Stimulated activated memory B cell treated with anti-CD40 and anti-IgM and Interleukin-4, amounts not matched to agents 10 μg/mL and 1 μg/mL and 100 μg/mL, for 72 hours (primary cell): ENCODE measurements around the gene ORC1.
A peak's percentile ranks its signal among the peaks of the same experiment; 100 is the strongest.

ENCODE experiments used
- ATAC-seq: fragments of 150-1000 bp; cut with Tn5 transposase; 2 replicates; pipeline ENCODE4 v1.10.0; 2021
- H3K27ac Mint-ChIP-seq: one replicate; pipeline ENCODE4 v1.8.0; 2022; ENCODE audit warnings: mild to moderate bottlenecking, mixed read lengths
- H3K27me3 Mint-ChIP-seq: one replicate; pipeline ENCODE4 v1.8.0; 2022; ENCODE audit warnings: mixed read lengths
- H3K36me3 Mint-ChIP-seq: one replicate; pipeline ENCODE4 v1.8.0; 2022; ENCODE audit warnings: mixed read lengths
- H3K4me1 Mint-ChIP-seq: one replicate; pipeline ENCODE4 v1.8.0; 2022; ENCODE audit warnings: mixed read lengths
- H3K4me3 Mint-ChIP-seq: one replicate; pipeline ENCODE4 v1.8.0; 2022; ENCODE audit warnings: mild to moderate bottlenecking, moderate library complexity, mixed read lengths
- H3K9me3 Mint-ChIP-seq: one replicate; pipeline ENCODE4 v1.8.0; 2022; ENCODE audit warnings: mixed read lengths

ORC1 gene

DNA sequence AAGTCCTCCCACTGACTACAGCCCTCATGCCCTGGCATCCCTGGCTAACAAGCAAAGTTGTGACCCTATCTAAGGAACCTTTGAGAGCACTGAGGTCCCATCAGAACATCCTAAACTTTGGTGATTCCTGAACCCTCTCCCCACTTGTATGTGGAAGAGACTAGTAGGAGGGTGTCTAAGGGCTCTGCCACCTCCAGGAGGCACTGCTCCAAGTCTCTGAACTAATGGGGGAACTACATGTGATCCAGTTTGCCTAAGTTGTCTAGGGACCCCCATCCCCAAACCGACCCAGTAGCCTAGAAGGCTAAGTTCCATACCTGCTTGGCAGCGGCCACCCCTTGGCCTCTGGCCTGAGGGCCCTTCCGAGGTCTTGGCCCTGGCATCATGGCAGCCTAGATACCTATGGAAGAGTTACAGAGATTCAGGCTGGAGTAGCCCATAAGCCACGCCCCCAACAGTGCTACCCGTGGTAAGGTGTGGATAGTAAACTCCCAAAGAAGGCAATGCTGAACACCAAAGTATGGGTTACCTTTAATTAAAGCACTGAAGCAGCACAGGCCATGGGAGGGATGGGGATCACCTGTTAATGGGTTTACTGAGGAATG lies 39.9 kb downstream of the ORC1 start:
- Mint-ChIP-seq H3K9me3 (no peaks in the 10 kb centered on the region), H3K36me3 (peaks cover 33% of the 10 kb centered on the region), H3K27me3 (no peaks in the 10 kb centered on the region), H3K4me1 (peaks cover 40% of the 10 kb centered on the region), H3K4me3 (peak overlapping the region; percentile 54), H3K27ac (no peak overlapping the region)
- ATAC-seq = no peak

DNA sequence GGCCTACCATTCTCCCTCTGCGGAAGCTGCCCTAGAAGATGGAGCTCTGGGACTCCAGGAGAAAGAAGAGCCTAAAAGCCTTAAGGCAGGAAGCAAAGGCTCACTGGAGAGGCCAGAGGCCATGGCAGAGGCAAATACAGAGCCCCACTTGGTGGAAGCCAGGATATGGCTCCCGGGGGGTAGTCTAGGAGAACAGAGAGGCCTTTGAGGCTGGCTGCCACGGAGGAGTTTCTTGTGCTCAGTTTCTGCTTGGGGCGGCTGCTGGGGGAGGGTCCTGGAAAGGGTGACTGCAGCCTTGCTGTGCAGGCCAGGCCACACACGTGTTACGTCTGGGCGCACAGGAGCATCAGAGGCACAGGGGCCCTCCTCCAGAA lies 43.6 kb downstream of the ORC1 start:
- H3K4me1 Mint-ChIP-seq = peaks cover 19% of the 10 kb centered on the region
- H3K9me3 Mint-ChIP-seq = no peaks in the 10 kb centered on the region
- H3K27me3 Mint-ChIP-seq = no peaks in the 10 kb centered on the region
- no peak for ATAC-seq
- no peak overlapping the region for H3K27ac Mint-ChIP-seq
- H3K4me3 Mint-ChIP-seq = no peak overlapping the region
- peaks cover 68% of the 10 kb centered on the region for H3K36me3 Mint-ChIP-seq

DNA sequence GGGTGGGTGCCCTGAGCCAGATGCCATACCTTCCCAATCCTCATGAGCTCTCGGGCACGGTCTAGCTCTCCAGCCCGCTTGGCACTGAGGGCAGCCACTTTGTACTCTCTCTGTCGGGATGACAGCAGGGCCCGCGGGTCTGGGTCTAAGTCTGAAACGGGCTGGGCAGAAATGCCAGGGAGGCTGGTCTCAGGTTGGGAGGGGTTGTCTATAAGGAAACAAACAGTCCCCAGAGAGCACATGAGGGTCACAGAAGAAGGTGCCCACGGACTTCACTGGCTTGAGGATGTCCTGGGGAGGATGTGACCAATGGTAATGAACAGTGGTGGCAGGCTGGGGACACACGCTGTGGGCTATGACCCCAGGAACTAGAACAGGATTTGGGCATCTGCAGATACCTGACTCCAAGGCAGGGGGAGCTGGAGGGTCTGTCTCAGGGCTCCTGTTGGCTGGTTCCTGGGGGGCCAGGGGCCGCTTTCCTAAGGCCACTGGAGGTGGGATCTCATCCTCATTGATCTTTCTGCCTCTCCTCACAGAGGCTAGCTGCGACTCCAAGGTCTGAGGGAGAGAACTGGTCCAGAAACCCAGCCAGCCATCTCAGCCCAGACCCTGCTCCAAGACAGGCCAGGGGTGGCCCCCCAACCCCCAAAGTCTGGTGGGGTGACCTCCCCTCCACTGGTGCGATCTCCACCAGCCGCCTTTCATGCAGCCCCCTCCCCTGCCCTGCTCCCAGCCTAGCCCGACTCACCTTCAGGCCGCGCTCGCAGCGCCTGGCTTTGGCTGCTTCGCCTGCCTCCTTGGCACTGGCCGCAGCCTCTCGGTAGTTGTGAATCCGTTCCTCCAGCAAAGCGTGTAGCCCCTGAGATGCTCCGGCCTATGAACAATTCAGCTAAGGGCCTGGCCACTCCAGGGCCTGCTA lies 44.3 kb downstream of the ORC1 start:
- Mint-ChIP-seq H3K27me3 (no peaks in the 10 kb centered on the region), H3K9me3 (no peaks in the 10 kb centered on the region), H3K36me3 (peaks cover 75% of the 10 kb centered on the region), H3K4me3 (no peak overlapping the region), H3K4me1 (peaks cover 13% of the 10 kb centered on the region), H3K27ac (no peak overlapping the region)
- ATAC-seq = no peak

DNA sequence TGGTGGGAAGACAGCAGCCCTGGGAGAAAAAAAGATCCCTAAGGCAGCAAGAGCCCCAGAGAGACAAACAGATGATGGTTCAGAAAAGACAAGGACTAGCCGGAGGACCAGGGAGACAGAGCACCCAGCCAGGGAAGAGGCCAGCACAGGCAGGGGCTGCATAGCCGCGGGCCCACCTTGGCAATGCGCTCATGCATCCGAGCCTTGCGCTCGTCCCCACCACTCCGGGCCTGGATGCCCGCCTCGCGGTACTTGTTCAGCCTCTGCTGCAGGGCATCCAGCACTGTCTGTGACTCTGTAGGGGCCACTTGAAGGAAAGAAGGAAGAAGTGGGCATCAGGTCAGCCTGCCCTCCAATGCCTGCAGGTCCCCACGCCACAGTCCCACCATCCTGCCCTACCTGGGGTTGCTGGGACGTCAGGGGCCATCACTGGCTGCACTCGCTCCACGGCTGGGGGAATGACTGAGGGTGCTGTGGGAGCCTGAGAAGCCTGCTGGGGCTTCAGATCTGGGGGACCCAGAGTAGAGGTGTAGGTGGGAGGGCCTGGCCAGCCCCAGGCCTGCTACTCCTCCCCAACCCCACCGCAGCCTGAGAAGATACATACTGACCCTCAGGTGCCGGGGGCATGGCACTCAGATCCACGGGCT lies 45.2 kb downstream of the ORC1 start:
- Mint-ChIP-seq H3K4me1 (peaks cover 5% of the 10 kb centered on the region), H3K27ac (no peak overlapping the region), H3K4me3 (no peak overlapping the region), H3K27me3 (no peaks in the 10 kb centered on the region), H3K9me3 (no peaks in the 10 kb centered on the region), H3K36me3 (peaks cover 84% of the 10 kb centered on the region)
- no peak for ATAC-seq

DNA sequence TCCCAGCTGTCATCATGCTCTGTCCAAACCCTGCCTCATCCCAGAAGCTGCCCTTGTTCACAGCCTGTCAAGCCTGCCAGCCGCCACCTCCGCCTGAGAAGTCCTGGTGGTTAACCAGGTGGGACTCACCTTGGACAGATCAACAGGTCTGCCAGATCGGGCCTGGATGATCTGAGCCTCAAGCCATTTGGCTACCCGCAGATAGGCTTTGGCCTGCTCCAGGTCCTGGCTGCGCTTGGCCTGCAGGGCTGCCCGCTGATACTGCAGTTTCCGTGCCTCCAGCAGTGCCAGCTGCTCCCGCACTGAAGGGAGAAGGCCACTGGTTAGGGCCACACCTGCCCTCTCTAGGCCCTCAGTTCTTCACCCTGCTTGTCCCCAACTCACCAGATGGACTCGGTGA lies 46.8 kb downstream of the ORC1 start:
- Mint-ChIP-seq H3K4me1 (peaks cover 5% of the 10 kb centered on the region), H3K27me3 (no peaks in the 10 kb centered on the region), H3K9me3 (no peaks in the 10 kb centered on the region), H3K27ac (no peak overlapping the region), H3K36me3 (peaks cover 94% of the 10 kb centered on the region), H3K4me3 (no peak overlapping the region)
- ATAC-seq = no peak

DNA sequence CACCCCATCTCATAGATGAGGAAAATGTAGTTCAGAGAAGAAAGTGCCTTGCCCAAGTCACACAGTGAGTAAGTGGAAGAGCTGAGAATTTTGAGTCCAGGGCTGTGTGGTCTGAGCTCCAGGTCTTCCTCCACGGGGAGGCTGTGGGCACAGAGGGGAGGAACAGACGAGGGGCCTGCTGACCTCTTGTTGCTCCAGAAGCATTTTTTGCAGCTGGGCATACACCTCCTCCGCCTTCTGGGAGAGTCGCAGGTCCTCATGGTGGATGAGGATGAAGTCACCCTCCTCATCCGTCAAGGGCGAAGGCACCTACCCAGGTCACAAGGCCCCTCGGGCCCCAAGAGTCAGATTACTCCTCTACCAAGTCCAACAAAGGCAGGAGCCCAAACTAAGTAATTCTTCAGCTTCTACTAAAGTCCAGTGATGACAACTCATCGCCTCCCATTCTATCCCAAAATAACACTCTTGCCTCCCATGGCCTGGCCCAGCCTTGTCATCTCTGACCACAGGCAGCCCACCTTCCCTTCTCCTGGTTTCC lies 47.3 kb downstream of the ORC1 start:
- H3K36me3 Mint-ChIP-seq = peaks cover 90% of the 10 kb centered on the region
- H3K4me3 Mint-ChIP-seq = no peak overlapping the region
- H3K27ac Mint-ChIP-seq = no peak overlapping the region
- H3K9me3 Mint-ChIP-seq = no peaks in the 10 kb centered on the region
- H3K4me1 Mint-ChIP-seq = peaks cover 3% of the 10 kb centered on the region
- no peak for ATAC-seq
- no peaks in the 10 kb centered on the region for H3K27me3 Mint-ChIP-seq

DNA sequence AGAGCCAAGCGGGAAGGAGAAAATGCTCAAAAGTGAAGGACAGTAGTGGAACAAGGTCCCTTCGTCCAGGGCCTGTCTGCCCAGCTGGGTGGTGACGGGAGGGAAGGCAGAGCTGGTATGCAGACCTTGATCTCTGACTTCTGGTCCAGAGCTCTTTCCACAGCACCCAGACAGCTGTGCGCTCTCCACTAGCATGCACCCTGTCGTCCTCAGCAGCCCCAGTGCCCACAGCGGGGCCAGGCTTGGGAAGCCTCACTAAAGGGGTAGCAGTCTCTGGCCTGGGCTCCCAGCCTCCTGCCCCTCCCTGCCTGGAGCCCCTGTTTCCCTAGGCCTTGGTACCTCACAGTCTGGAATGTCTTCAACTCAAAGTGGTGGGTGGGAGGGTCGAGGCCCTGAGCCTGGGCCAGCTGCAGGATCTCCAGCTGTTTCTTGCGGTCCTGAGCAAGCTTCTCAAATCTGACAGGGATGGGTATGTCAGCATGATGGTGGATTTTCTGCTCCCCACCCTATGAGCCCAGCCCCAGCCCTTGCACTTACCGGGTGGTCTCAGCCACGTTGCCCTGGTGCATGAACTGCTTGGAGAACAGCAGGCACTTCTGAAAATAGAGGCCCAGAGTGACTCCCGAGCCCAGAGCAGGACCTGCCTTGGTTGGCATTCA lies 48.2 kb downstream of the ORC1 start:
- Mint-ChIP-seq H3K36me3 (peaks cover 81% of the 10 kb centered on the region), H3K27ac (no peak overlapping the region), H3K4me1 (no peaks in the 10 kb centered on the region), H3K4me3 (no peak overlapping the region), H3K9me3 (no peaks in the 10 kb centered on the region), H3K27me3 (no peaks in the 10 kb centered on the region)
- no peak for ATAC-seq

DNA sequence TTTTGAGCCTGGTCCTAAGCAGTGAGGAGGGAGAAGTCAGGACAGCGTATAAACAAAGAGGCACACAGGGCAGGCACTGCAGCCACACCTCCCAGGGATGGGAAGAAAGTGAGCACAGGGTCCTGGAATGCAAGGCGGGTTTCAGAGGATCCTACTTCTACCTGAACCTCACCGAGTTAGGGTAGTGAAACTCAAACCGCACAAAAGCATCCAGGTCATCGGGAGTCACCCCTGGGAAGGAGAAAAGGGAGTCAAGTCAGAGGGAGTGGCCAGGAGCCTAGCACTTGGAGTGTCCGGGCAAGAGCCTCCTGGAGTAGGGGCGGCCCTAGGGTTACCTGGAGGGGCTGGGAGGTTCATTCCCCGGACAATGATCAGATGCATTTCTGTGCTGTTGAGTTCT lies 48.8 kb downstream of the ORC1 start:
- Mint-ChIP-seq H3K36me3 (peaks cover 75% of the 10 kb centered on the region), H3K27ac (no peak overlapping the region), H3K27me3 (no peaks in the 10 kb centered on the region)

DNA sequence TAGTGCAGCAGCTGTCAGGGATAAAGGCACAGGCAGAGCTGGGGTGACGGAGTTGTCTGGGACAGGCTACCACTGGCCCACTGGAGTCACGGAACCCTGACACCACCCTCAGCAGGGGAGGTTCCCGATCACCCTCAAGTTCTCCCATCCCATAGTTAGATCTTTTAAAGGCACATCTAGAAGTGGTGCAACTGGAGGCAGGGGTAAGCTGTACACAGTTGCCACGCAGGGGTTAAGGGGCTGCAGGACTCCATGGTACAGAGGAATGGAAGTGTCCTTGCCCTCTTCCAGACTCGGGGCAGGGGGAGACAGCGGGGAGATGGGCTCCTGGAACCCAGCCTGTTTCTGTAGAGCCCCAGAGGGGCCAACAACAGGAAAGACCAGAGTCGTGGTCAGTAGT lies 51.5 kb downstream of the ORC1 start:
- Mint-ChIP-seq H3K36me3 (peaks cover 50% of the 10 kb centered on the region), H3K9me3 (no peaks in the 10 kb centered on the region), H3K4me1 (no peaks in the 10 kb centered on the region), H3K27me3 (no peaks in the 10 kb centered on the region), H3K4me3 (no peak overlapping the region), H3K27ac (no peak overlapping the region)
- ATAC-seq = no peak

More for the DNA sequence above, 48.8 kb downstream of the ORC1 start:
- ATAC-seq = no peak
- no peaks in the 10 kb centered on the region for H3K4me1 Mint-ChIP-seq
- no peaks in the 10 kb centered on the region for H3K9me3 Mint-ChIP-seq
- no peak overlapping the region for H3K4me3 Mint-ChIP-seq

DNA sequence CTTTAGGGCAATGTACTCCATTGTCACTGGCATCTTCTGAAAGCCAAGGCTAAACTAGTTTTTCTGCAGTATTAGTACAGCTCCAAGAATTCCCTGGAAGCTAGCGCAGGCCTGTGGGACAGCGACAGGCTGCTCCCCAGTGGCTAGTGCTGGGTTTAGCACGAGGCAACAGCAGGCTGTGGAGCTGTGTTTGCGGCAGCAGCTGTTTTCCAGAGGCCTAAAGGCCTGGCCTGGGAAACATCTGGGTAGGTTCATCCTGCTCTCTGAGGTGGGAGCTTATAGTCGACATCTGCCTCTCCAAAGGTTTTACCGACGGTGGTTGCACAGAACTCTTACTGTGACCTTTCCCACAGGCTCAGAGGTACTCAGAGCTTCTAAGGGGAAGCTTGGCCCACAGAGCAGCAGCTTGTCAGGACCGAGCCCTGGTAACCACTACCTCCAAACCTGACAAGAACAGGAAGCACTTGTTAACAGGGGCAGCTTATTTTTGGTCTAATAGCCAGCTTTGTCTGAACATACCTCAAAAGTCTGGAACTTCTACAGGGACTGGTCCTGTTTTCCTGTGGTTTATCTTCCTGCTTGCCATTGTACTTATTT lies 55.4 kb downstream of the ORC1 start:
- no peak overlapping the region for H3K27ac Mint-ChIP-seq
- ATAC-seq = peak; percentile 50

DNA sequence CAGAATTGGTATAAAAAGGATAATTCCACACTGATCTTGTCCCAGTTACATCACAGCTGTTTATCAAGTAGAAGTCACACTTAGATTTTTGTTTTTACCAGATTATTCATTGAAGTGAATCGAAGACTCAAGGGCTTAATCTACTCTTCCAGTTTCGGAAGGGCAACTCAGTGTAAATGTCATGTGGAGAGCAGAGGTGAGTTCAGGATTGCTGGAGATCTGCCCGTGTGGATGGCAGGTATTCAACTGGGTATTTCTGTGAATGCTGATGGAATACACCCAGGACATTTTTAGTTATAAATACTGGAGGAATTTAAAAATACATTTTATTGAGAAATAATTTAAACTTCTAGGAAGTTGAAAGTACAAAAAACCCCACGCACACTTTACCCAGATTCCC lies 57.6 kb downstream of the ORC1 start:
- Mint-ChIP-seq H3K27me3 (no peaks in the 10 kb centered on the region), H3K9me3 (no peaks in the 10 kb centered on the region), H3K36me3 (no peaks in the 10 kb centered on the region), H3K27ac (no peak overlapping the region), H3K4me3 (no peak overlapping the region), H3K4me1 (no peaks in the 10 kb centered on the region)
- ATAC-seq = no peak

More for the DNA sequence above, 55.4 kb downstream of the ORC1 start:
- Mint-ChIP-seq H3K36me3 (peaks cover 13% of the 10 kb centered on the region), H3K4me3 (no peak overlapping the region), H3K4me1 (no peaks in the 10 kb centered on the region), H3K9me3 (no peaks in the 10 kb centered on the region), H3K27me3 (no peaks in the 10 kb centered on the region)

DNA sequence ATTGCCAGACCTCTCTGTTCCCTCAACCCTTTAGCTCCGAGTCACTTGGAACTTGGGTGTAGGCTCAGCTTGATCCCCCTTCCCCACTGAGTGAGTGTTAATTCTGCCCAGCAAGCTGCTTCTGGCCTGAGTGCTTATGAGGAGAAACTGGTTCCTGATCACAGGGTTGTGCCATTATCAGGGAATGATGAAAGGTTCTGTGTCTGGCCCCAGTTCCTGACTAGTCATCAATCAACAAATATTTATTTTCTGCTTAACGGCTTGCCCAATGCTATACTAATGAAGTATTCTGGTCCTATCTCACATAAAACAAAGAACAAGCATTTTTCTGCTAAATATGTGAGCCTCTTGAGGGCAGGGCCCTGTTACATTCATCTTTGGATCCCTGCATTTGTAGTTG lies 59.0 kb downstream of the ORC1 start:
- H3K4me1 Mint-ChIP-seq = no peaks in the 10 kb centered on the region
- no peaks in the 10 kb centered on the region for H3K27me3 Mint-ChIP-seq
- no peaks in the 10 kb centered on the region for H3K9me3 Mint-ChIP-seq
- no peak for ATAC-seq
- H3K36me3 Mint-ChIP-seq = no peaks in the 10 kb centered on the region
- no peak overlapping the region for H3K27ac Mint-ChIP-seq
- H3K4me3 Mint-ChIP-seq = no peak overlapping the region

DNA sequence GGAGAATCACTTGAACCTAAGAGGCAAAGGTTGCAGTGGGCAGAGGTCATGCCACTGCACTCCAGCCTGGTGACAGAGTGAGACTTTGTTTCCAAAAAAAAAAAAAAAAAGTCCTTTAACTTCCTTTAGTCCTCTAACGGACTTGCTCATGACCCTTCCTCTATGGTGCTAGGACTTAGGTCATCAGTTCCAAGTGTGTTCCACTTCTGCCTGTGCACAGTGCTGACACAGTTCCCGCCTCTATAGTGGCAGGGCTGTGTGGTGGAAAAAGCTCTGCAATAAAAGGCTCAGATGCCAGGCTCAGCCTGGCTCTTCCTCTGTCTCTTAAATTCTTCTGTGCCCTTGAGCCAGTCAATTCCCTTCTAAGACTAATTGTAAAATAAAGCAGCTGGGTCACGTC lies 60.2 kb downstream of the ORC1 start:
- H3K27ac Mint-ChIP-seq = no peak overlapping the region
- H3K9me3 Mint-ChIP-seq = no peaks in the 10 kb centered on the region
- ATAC-seq = no peak
- no peaks in the 10 kb centered on the region for H3K27me3 Mint-ChIP-seq
- H3K4me1 Mint-ChIP-seq = no peaks in the 10 kb centered on the region
- no peak overlapping the region for H3K4me3 Mint-ChIP-seq
- H3K36me3 Mint-ChIP-seq = no peaks in the 10 kb centered on the region

DNA sequence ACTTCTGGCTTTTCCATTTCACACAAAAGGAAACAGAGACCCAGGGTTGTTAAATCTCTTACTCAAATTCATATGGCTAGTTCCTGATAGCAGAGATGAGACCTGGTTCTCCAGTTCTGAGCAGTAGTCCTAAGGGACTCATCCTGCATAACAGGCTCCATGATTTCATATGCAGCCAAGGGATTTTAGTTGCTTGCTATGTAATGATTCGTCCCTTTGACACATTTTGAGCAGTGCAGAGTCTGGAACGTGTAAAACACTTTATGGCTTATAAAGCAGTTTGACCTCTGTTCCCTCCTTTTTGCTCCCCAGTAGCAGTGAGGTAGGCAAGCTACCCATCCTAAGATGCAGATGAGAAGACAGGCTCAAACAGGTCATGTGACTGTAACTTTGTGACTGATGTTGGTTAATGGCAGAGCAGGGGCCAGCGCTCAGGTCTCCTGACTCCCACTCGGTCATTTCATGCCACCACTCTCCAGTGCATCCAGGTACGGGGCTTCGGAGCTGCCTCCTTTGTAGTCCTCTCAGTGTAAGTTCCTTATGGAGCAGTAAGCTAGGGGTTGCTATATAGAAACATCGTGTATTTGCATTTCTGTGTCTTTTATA lies 62.5 kb downstream of the ORC1 start:
- Mint-ChIP-seq H3K4me3 (no peak overlapping the region), H3K27ac (no peak overlapping the region)

More for the DNA sequence above, 62.5 kb downstream of the ORC1 start:
- Mint-ChIP-seq H3K27me3 (no peaks in the 10 kb centered on the region), H3K9me3 (no peaks in the 10 kb centered on the region), H3K36me3 (no peaks in the 10 kb centered on the region), H3K4me1 (no peaks in the 10 kb centered on the region)
- no peak for ATAC-seq
